ENCODE results near the gene PPP1R14D.

DNA sequence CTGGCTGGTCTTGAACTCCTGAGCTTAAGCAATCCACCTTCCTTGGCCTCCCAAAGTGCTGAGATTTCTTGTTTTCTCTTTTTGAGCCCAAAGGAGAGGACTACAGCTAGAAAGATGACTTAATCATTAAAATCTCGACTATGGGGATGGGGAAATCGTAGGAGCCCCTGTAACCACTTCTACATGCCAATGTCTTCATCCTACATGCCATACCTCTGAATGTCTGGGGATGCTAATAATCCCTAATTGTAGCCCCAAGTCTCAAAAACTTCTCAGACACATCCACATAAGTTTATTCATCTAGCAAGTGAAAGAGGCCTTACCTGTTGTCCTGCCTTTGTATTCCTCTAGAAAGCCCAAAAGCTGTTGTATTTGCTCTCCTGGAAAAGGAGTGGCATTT, 49.2 kb upstream of the PPP1R14D start:
- TF ChIP-seq, protein P1, sequence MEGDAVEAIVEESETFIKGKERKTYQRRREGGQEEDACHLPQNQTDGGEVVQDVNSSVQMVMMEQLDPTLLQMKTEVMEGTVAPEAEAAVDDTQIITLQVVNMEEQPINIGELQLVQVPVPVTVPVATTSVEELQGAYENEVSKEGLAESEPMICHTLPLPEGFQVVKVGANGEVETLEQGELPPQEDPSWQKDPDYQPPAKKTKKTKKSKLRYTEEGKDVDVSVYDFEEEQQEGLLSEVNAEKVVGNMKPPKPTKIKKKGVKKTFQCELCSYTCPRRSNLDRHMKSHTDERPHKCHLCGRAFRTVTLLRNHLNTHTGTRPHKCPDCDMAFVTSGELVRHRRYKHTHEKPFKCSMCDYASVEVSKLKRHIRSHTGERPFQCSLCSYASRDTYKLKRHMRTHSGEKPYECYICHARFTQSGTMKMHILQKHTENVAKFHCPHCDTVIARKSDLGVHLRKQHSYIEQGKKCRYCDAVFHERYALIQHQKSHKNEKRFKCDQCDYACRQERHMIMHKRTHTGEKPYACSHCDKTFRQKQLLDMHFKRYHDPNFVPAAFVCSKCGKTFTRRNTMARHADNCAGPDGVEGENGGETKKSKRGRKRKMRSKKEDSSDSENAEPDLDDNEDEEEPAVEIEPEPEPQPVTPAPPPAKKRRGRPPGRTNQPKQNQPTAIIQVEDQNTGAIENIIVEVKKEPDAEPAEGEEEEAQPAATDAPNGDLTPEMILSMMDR (IDR thresholded peaks at IDR 0.05 in 4 of 5, conservative IDR thresholded peaks at IDR 0.05 in 1 of 5) = no peak
- no peak for TF ChIP-seq POLR2A (IDR thresholded peaks at IDR 0.05)

All from gastrocnemius medialis (tissue), 4 donors.